GM12891 (cell line): ENCODE measurements around the gene GLS.

Experiments used
- PAX5 ChIP-seq: IDR thresholded peaks from 2 replicates; pipeline ENCODE4 v1.6.1; 2011; ENCODE audit warnings: low read length, moderate library complexity, mild to moderate bottlenecking; ENCODE audit not compliant: insufficient read depth, severe bottlenecking
- POLR2A ChIP-seq: IDR thresholded peaks from 2 replicates; pipeline ENCODE4 v1.6.1; 2011; ENCODE audit warnings: low read depth, low read length, control low read depth
- POLR2AphosphoS5 ChIP-seq: IDR thresholded peaks from 2 replicates; pipeline ENCODE4 v1.6.1; 2011; ENCODE audit warnings: low read depth, low read length, control low read depth
- SPI1 ChIP-seq: IDR thresholded peaks from 2 replicates; pipeline ENCODE4 v1.6.1; 2011; ENCODE audit warnings: low read depth, low read length, control low read depth
- TAF1 ChIP-seq: IDR thresholded peaks from 2 replicates; pipeline ENCODE4 v1.6.1; 2011; ENCODE audit warnings: low read depth, low read length, control low read depth

DNA sequence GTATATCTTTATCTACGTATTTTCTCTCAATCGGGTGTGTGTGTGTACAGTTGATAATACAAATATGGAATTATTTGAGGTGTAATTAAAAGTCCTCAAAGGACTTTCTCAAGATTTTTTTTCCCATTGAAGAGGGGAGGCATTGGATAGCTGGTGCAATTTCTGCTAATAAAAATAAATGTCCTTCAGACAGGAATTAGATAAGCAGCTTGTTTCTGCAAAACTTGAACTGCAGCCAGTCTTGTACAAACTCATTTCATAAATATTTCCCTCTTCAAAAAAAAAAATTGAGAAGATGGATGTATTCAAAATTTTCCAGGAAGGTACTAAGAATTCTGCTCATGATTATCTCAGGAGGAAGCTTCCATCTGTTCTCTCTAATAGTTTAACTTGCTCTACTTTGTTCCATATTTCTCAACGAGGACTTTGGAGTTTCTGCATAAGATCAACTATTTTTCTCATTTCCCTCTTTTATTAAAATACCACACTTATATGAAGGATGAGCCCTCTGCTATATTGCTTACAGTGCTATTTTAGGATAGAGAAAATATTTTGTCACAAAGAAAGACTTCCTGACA lies 33.0 kb upstream of the GLS start:
- TF ChIP-seq TAF1, result no peak
- TF ChIP-seq POLR2A, result no peak
- no peak for TF ChIP-seq POLR2AphosphoS5
- TF ChIP-seq PAX5, result no peak
- no peak for TF ChIP-seq SPI1
